Endothelial cell (in vitro differentiated cells): Measurements from ENCODE around the gene TMEM247. TPM values are rescaled to one million over a fixed set of nuclear protein-coding genes. Genes with fewer than 3 reads are reported as not detected.

Experiments
- DNase-seq: peaks from one replicate; pipeline ENCODE4 v3.0.0; 2021; ENCODE audit warnings: low spot score
- H3K27ac Mint-ChIP-seq: one replicate; pipeline ENCODE4 v1.8.0; 2021; ENCODE audit warnings: mixed read lengths, inconsistent platforms; ENCODE audit not compliant: unreplicated experiment
- H3K27me3 Mint-ChIP-seq: one replicate; pipeline ENCODE4 v1.8.0; 2021; ENCODE audit warnings: mild to moderate bottlenecking, moderate library complexity, mixed read lengths, inconsistent platforms; ENCODE audit not compliant: unreplicated experiment
- H3K36me3 Mint-ChIP-seq: one replicate; pipeline ENCODE4 v1.8.0; 2021; ENCODE audit warnings: mild to moderate bottlenecking, low read depth, mixed read lengths, inconsistent platforms; ENCODE audit not compliant: unreplicated experiment
- H3K4me1 Mint-ChIP-seq: one replicate; pipeline ENCODE4 v1.8.0; 2021; ENCODE audit warnings: mild to moderate bottlenecking, mixed read lengths, inconsistent platforms; ENCODE audit not compliant: unreplicated experiment
- H3K4me3 Mint-ChIP-seq: one replicate; pipeline ENCODE4 v1.8.0; 2021; ENCODE audit warnings: mild to moderate bottlenecking, mixed read lengths, inconsistent platforms; ENCODE audit not compliant: unreplicated experiment
- H3K9me3 Mint-ChIP-seq: one replicate; pipeline ENCODE4 v1.8.0; 2021; ENCODE audit warnings: mixed read lengths, inconsistent platforms; ENCODE audit not compliant: unreplicated experiment
- total RNA-seq: library from RNA; stranded (reverse); fragmentation: NEBNext Ultra II Directional; extraction: Animal tissue kit (Norgen Biotek cat#: 25700); gene quantifications from one replicate; pipeline ENCODE4 v1.2.1, GENCODE V29; 2021; ENCODE audit not compliant: unreplicated experiment
- TF ChIP-seq, protein P1 (sequence below): fragments of 200-600 bp; sonication (generic); IDR thresholded peaks from one replicate; pipeline ENCODE4 v1.5.0; 2021; ENCODE audit warnings: antibody characterized with exemption; ENCODE audit not compliant: unreplicated experiment

TMEM247 gene
- total RNA-seq, 1 donor from 2014 or later, result not detected

DNA sequence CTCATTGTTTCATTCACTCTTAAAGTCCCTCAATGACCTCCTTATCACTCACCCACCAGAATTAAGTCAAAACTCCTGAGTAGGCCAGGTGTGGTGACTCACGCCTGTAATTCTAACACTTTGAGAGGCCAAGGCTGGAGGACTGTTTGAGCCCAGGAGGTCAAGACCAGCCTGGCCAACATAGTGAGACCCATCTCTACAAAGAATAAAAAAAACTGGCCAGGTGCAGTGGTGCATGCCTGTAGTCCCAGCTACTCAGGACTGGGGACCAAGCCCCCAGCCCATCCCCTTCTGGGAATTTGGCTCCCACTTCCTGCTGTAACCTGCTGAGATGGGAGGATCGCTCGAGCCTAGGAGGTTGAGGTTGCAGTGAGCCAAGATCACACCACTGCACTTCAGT is 28.9 kb downstream of the TMEM247 start:
- Mint-ChIP-seq H3K4me1 (peaks cover 13% of the 10 kb centered on the region), H3K27ac (no peak overlapping the region), H3K9me3 (no peaks in the 10 kb centered on the region), H3K27me3 (peaks cover 4% of the 10 kb centered on the region), H3K36me3 (no peaks in the 10 kb centered on the region), H3K4me3 (no peak overlapping the region)
- TF ChIP-seq, protein P1, sequence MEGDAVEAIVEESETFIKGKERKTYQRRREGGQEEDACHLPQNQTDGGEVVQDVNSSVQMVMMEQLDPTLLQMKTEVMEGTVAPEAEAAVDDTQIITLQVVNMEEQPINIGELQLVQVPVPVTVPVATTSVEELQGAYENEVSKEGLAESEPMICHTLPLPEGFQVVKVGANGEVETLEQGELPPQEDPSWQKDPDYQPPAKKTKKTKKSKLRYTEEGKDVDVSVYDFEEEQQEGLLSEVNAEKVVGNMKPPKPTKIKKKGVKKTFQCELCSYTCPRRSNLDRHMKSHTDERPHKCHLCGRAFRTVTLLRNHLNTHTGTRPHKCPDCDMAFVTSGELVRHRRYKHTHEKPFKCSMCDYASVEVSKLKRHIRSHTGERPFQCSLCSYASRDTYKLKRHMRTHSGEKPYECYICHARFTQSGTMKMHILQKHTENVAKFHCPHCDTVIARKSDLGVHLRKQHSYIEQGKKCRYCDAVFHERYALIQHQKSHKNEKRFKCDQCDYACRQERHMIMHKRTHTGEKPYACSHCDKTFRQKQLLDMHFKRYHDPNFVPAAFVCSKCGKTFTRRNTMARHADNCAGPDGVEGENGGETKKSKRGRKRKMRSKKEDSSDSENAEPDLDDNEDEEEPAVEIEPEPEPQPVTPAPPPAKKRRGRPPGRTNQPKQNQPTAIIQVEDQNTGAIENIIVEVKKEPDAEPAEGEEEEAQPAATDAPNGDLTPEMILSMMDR, result no peak
- no peak for DNase-seq

DNA sequence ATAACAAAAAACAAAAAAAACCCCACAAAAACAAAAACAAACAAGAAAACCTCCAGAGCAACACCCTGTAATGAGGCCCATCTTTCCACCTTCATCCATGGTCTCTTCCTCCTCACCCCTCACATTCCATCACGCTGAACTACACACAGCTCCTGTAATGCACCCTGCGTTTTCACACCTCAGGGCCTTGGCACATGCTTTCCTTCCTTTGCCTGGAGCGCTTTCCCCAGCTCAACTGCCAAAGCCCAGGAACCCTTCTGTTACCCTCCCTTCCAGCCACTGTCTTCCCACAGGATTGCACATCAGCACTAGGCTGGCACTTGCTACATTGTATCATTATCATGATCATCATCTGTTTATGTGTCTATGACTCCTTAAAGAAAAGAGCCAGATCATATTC is 29.4 kb downstream of the TMEM247 start:
- Mint-ChIP-seq H3K9me3 (no peaks in the 10 kb centered on the region), H3K4me1 (peaks cover 11% of the 10 kb centered on the region), H3K27me3 (peaks cover 4% of the 10 kb centered on the region), H3K27ac (no peak overlapping the region), H3K4me3 (no peak overlapping the region), H3K36me3 (no peaks in the 10 kb centered on the region)
- TF ChIP-seq, protein P1, result no peak
- DNase-seq, result no peak

DNA sequence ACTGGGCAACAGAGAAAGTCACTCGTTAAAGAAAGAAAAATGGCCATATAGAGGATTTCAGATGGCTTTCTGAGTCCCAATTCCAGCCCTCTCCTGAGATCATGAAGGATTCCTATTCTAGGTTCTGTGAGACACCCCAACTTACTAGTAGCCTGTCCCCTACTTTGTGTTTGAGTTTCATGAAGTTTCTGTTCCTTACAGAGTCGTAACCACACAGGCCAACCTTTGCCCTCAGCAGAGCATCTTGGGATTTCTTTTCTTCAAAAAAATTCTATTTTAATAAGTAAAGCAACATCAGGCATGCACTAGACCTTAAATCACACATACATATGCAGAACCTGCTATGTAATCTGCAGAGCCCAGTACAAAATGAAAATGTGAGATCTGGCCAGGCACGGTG is 30.4 kb downstream of the TMEM247 start:
- no peak overlapping the region for H3K4me3 Mint-ChIP-seq
- peaks cover 4% of the 10 kb centered on the region for H3K27me3 Mint-ChIP-seq
- H3K4me1 Mint-ChIP-seq, result peaks cover 3% of the 10 kb centered on the region
- peaks cover 4% of the 10 kb centered on the region for H3K36me3 Mint-ChIP-seq
- H3K27ac Mint-ChIP-seq, result no peak overlapping the region
- H3K9me3 Mint-ChIP-seq, result no peaks in the 10 kb centered on the region
- TF ChIP-seq, protein P1, result no peak
- no peak for DNase-seq

DNA sequence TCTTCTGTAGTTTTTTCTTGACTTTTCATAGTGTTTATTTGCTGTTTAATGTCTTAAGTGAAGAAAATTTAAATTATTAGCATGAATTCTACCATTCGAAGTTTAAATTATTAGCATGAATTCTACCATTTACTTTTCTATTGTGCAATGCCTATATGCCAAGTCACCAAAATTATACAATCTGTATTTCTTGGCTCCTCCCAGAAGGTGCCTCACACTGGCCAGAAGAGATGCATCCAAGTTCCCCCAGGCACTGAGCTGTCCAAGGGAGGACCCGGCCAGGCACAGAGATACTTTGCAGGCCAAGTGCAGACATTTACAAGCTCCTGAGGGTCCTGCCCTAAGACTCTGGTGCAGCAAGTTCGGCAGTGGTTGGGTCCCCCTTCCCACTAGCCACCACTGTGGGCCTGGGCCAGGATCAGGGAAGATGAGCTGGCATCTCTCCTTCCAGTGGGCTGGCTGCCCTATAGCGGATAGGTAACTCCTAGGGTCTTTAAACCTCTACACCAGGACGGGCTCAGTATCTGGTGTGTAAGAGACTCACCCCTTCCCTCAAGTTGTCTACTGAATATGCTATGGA is 31.3 kb downstream of the TMEM247 start:
- H3K36me3 Mint-ChIP-seq, result peaks cover 4% of the 10 kb centered on the region
- H3K27ac Mint-ChIP-seq, result no peak overlapping the region
- H3K4me1 Mint-ChIP-seq, result peaks cover 3% of the 10 kb centered on the region
- DNase-seq, result no peak
- no peaks in the 10 kb centered on the region for H3K9me3 Mint-ChIP-seq
- no peak overlapping the region for H3K4me3 Mint-ChIP-seq
- TF ChIP-seq, protein P1, result no peak
- peaks cover 4% of the 10 kb centered on the region for H3K27me3 Mint-ChIP-seq

DNA sequence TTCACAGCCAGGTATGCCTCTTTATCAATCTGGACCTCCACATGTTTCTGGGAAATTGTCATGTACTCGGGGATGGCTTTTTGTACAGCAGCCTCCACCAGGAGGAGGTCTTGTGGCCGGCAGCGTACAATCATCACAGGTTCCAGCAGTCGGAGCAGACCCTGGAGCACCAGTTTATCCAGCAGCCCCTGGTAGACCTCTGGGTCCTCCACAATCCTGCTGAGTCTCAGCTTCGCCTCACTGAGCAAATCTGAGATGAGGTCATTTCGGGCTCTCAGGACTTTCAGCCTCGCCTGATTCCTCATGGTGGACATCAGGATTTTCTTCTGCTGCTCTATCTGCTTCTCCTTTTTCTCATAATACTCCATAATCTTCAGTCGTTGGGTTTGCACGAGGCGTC is 32.8 kb downstream of the TMEM247 start:
- TF ChIP-seq, protein P1, result no peak
- Mint-ChIP-seq H3K36me3 (peaks cover 4% of the 10 kb centered on the region), H3K27ac (no peak overlapping the region)

More for the DNA sequence above, 32.8 kb downstream of the TMEM247 start:
- no peak for DNase-seq
- no peaks in the 10 kb centered on the region for H3K9me3 Mint-ChIP-seq
- no peak overlapping the region for H3K4me3 Mint-ChIP-seq
- H3K27me3 Mint-ChIP-seq, result peaks cover 5% of the 10 kb centered on the region
- peaks cover 3% of the 10 kb centered on the region for H3K4me1 Mint-ChIP-seq
